ENCODE measurements around the gene COQ4.

The COQ4 gene

DNA sequence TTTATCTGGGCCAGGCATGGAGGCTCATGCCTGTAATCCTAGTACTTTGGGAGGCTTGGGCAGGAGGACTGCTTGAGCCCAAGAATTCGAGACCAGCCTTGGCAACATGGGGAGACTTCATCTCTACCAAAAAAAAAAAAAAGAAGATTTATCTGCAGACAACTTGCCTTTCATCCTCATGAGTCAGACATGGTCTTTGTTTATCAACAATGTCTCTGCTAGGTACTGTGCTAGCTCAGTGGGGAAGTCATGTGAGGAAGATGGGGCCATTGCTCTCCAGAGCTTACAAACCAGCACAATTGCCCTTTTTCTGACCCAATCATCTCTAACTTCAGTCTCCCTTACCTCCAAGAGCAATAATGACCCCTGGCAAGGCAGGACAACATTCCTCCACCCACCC lies 50.1 kb downstream of the COQ4 start:
- DNase-seq (ENCODE audit: low read depth in 2 of 2): no peak

DNA sequence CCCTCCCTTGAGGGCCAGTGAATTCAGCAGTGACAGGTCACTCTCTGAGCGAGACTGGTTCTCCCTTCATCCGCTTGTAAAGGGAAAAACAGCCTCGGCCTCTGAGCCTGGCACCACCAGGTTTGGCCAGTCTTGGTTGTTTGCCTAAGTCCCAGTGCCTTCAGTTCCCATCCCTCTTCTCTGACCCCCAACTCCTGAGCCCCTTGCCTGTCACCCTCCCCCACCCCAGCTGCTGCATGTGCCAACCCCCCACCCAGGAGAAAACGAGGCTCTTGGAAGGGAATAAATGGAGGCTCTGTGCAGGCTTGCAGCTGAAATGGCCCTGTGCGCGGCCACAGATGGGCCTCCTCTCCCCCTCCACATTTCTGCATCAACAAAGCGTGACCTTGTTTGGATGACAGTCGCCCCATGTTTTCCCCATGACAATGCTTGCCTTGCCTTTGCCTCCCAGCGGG lies 51.6 kb downstream of the COQ4 start:
- no peak for DNase-seq (ENCODE audit: low read depth in 2 of 2)

DNA sequence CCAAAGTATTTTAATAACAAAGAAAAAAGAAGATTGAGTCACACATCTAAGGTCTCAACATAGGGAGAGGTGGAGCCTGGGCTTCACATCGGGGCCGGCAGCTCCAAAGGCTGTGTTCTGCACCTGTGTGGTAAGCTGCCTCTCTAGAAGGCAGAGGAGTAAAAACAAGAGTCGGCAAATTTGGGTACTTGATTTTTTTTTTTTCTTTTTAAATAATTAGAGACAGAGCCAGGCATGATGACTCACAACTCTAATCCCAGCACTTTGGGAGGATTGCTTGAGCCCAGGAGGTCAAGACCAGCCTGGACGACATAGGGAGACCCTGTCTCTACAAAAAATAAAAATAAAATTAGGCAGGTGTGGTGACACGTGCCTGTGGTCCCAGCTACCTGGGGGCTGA lies 53.2 kb downstream of the COQ4 start:
- no peak for DNase-seq (ENCODE audit: low read depth in 2 of 2)

DNA sequence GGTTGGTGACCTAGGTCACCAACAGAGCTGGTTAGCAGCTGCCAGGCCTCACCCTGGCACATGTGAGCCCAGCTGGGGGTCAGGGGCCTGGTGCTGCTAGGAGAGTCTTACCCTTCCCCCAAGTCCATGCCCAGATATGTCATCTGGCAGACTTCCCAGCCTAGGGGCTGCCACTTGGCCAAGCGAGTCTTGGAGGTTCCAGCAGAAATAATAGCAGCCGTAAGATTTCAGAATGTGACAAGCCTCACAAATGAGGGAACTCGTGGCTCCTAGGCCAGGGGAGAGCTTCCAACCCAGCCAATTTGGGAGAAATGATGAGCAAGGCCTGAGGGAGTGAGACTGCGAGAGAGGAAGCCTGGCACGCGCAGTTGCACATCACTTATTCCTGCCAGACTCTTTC lies 59.6 kb downstream of the COQ4 start:
- no peak for DNase-seq (ENCODE audit: low read depth in 2 of 2)

DNA sequence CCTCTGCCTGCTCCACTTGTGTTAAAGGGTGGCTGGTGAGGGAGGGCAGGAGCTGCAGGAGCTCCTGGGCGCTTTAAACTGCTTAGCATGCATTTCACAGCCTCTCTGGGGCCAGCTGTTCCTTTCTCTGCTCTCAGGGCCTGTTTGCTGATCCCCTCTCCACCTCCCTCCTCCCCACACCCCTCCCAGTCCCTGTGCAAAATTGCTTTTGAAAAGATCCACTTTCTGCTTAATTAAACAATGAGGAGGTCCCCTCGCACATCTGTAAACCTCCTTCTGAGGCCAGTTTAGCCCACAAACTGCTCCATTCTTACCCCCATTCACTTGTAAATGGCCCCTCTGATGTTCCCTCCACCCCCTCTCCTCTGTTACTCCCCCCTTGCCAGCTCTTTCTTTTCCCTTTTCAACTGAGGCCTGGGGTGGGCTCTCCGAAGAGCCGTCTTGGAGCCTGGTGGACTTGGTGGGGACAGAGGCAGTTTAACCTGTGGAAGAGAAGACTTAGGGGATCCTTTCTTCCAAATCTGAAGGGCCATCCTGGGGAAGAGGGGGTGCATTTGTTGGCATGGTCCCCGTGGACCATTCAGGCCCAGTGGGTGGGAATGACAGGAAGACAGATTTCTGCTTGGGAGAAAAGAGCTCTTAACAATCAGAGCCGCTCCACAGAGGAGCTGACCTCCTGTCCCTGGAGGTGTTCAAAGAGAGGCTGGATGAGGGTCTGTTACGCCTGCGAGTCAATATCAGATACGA lies 60.5 kb downstream of the COQ4 start:
- no peak for DNase-seq (ENCODE audit: low read depth in 2 of 2)
